Pancreas (tissue), 10 donors: ENCODE results near the gene CFAP299. TPM values are rescaled to one million over a fixed set of nuclear protein-coding genes. Genes with fewer than 3 reads are reported as not detected.
"Not testable (repeated sequence)": the region's sequence is repeated elsewhere in the genome, so short reads cannot be mapped to it uniquely, and the experiment has no call there.

Source experiments
- ATAC-seq, 4 donors: fragments of 200-7000 bp; cut with Tn5 transposase; one replicate each; pipeline versions ENCODE4 v1.8.0 to v1.9.1; 2020; ENCODE audit warnings: mild to moderate bottlenecking in 4 of 4, moderate library complexity in 4 of 4
- DNase-seq, 6 donors: peaks; one replicate each; pipeline ENCODE4 v3.0.0-alpha.2; 2020
- FAIRE-seq: peaks from 2 replicates; lab custom pipeline; 2012; peaks lifted over from hg19 to GRCh38; lab: Jason Lieb, UNC
- H3K27ac ChIP-seq, 4 donors: fragments of 200-600 bp; sonication (generic); 1 replicate in 3 of 4; 2 replicates in 1 of 4; pipeline versions ENCODE4 v1.5.0 to v1.8.0; 2020
- H3K27me3 ChIP-seq, 4 donors: fragments of 200-600 bp; one replicate each; pipeline ENCODE4 v1.8.0; 2021
- H3K36me3 ChIP-seq, 3 donors: fragments of 200-600 bp; sonication (generic) in 1 of 3; one replicate each; pipeline versions ENCODE4 v1.5.0 to v1.8.0; 2020 to 2021
- H3K4me1 ChIP-seq, 3 donors: fragments of 200-600 bp; one replicate each; pipeline ENCODE4 v1.8.0; 2021
- H3K4me3 ChIP-seq, 4 donors: fragments of 200-600 bp; sonication (generic) in 2 of 4; one replicate each; pipeline versions ENCODE4 v1.5.0 to v1.8.0; 2020 to 2021
- H3K9me3 ChIP-seq, 4 donors: fragments of 200-600 bp; one replicate each; pipeline ENCODE4 v1.8.0; 2021
- WGBS, 2 donors: extraction: QIAGEN DNeasy Blood & Tissue Kit; methylation state at CpG; one replicate each; pipeline ENCODE4 v1.1.7; 2013; 5-methylcytosine and 5-hydroxymethylcytosine counted together
- intact Hi-C, 3 donors: fragments of 100-400 bp; cut with DNase I; formaldehyde crosslinking; loops; one replicate each; pipeline versions ENCODE4 v1.11.1 to v1.14.2; 2022
- polyA plus RNA-seq, 2 donors: library from polyadenylated mRNA; stranded (reverse); fragments of 200-250 nt; gene quantifications; one replicate each; pipeline ENCODE4 v1.2.3, GENCODE V29; 2013
- total RNA-seq, 6 donors: library from RNA; stranded (reverse); fragmentation: NEBNext Ultra II Directional in 4 of 6; extraction: Animal tissue kit (Norgen Biotek cat#: 25700) in 4 of 6; gene quantifications; one replicate each; pipeline versions ENCODE4 v1.2.1 to v1.2.4, GENCODE V29; 2021 to 2023
- TF ChIP-seq, protein P1 (sequence below), 4 donors: fragments of 200-600 bp; sonication (generic) in 3 of 4; IDR thresholded peaks; one replicate each; pipeline versions ENCODE4 v1.5.0 to v1.8.0; 2021; ENCODE audit warnings: antibody characterized with exemption in 4 of 4
- donor health status: healthy with polysubstance abuse.
- donor health status: DM: no; HTN: no; CAD: no; lungs with moderate emphysema.
- donor health status: DM: no; HTN: no; CAD: no.
- donor health status: control.
- donor health status: control.
- donor health status: Bipolar disorder and iron deficiency.
- donor health status: DM: yes; HTN: yes; CAD: no.
- donor health status: DM: no; HTN: no; CAD: no.
- donor health status: DM: no; HTN: no; CAD: no.
- donor health status: DM: yes; HTN: yes; CAD: no.

The CFAP299 gene
- total and polyA plus RNA-seq, 8 donors = 0.14 TPM; not detected in 7

- 20 to 75% methylated on average over 1 of the region's 1 CpG for WGBS, 2 donors
- intact Hi-C loops = no loop called here
- Histone ChIP-seq H3K27ac (no peak overlapping the region), H3K4me1 (no peaks in the 10 kb centered on the region), H3K9me3 (no peaks in the 10 kb centered on the region), H3K27me3 (no peaks in the 10 kb centered on the region), H3K4me3 (no peak overlapping the region), H3K36me3 (no peaks in the 10 kb centered on the region)
- ATAC-seq (no peak), FAIRE-seq (no peak), DNase-seq (no peak)
- TF ChIP-seq, protein P1, sequence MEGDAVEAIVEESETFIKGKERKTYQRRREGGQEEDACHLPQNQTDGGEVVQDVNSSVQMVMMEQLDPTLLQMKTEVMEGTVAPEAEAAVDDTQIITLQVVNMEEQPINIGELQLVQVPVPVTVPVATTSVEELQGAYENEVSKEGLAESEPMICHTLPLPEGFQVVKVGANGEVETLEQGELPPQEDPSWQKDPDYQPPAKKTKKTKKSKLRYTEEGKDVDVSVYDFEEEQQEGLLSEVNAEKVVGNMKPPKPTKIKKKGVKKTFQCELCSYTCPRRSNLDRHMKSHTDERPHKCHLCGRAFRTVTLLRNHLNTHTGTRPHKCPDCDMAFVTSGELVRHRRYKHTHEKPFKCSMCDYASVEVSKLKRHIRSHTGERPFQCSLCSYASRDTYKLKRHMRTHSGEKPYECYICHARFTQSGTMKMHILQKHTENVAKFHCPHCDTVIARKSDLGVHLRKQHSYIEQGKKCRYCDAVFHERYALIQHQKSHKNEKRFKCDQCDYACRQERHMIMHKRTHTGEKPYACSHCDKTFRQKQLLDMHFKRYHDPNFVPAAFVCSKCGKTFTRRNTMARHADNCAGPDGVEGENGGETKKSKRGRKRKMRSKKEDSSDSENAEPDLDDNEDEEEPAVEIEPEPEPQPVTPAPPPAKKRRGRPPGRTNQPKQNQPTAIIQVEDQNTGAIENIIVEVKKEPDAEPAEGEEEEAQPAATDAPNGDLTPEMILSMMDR (IDR thresholded peaks at IDR 0.05) = no peak
Measured at GRCh38 chr4:80798082-80798481, 462.6 kb downstream of the CFAP299 start.

DNA sequence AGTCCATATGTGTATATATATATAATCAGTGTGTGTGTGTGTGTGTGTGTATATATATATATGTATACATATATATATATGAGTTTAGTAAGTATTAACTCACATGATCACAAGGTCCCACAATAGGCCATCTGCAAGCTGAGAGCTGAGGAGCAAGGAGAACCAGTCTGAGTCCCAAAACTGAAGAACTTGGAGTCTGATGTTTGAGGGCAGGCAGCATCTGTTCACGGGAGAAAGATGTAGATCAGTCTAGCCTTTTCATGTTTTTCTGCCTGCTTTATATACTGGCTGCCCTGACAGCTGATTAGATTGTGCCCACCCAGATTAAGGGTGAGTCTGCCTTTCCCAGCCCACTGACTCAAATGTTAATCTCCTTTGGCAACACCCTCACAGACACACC lies 465.2 kb downstream of the CFAP299 start:
- ATAC-seq, FAIRE-seq, H3K9me3 ChIP-seq, intact Hi-C loops, H3K4me3 ChIP-seq, H3K36me3 ChIP-seq, DNase-seq, H3K27me3 ChIP-seq, H3K4me1 ChIP-seq, H3K27ac ChIP-seq: not testable (repeated sequence)
- 86% methylated on average over 1 of the region's 1 CpG for WGBS, 2 donors

DNA sequence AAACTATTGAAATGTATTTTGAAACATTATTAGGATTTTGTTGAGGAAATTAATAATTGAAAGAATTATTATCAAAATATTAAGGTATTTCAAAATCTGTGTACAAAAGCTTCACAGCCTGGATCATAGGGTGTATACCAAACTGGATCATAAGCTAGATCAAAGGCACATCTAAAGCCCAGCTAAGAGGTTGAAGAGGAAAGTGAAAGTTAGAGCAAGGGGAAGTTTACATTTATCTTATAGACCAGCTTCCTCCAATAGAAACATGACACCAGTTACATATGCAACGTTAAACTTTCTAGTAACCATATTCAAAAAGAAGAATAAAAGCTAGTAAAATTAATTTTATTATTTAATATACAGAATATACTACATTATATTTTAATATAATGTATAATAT lies 467.8 kb downstream of the CFAP299 start:
- TF ChIP-seq, protein P1 (IDR thresholded peaks at IDR 0.05) = no peak
- no peak for FAIRE-seq
- Histone ChIP-seq H3K36me3 (no peaks in the 10 kb centered on the region), H3K4me3 (no peak overlapping the region), H3K9me3 (no peaks in the 10 kb centered on the region), H3K27me3 (no peaks in the 10 kb centered on the region), H3K27ac (no peak overlapping the region), H3K4me1 (no peaks in the 10 kb centered on the region)
- ATAC-seq = no peak
- 61 to 64% methylated on average over 1 of the region's 1 CpG for WGBS, 2 donors
- DNase-seq = no peak
- intact Hi-C loops = no loop called here

- intact Hi-C loops = no loop called here
- ATAC-seq = no peak
- Histone ChIP-seq H3K27me3 (no peaks in the 10 kb centered on the region), H3K4me3 (no peak overlapping the region), H3K4me1 (no peaks in the 10 kb centered on the region), H3K36me3 (no peaks in the 10 kb centered on the region), H3K9me3 (no peaks in the 10 kb centered on the region), H3K27ac (no peak overlapping the region)
- TF ChIP-seq, protein P1 (IDR thresholded peaks at IDR 0.05) = no peak
- WGBS, 2 donors = 40 to 50% methylated on average over 1 of the region's 1 CpG
- no peak for FAIRE-seq
- DNase-seq = no peak
Measured at GRCh38 chr4:80806472-80806871, 470.9 kb downstream of the CFAP299 start.

GRCh38 chr4:80809039-80809729 lies 473.7 kb downstream of the CFAP299 start:
- Histone ChIP-seq H3K9me3 (no peaks in the 10 kb centered on the region), H3K36me3 (no peaks in the 10 kb centered on the region), H3K27me3 (no peaks in the 10 kb centered on the region), H3K4me1 (no peaks in the 10 kb centered on the region), H3K27ac (no peak overlapping the region), H3K4me3 (no peak overlapping the region)
- 61 to 82% methylated on average over 2 of the region's 2 CpGs for WGBS, 2 donors
- ATAC-seq = no peak
- FAIRE-seq = no peak
- TF ChIP-seq, protein P1 (IDR thresholded peaks at IDR 0.05) = no peak
- intact Hi-C loops = no loop called here
- no peak for DNase-seq
